Nephron progenitor cell (in vitro differentiated cells): Measurements from ENCODE around the gene RAP2C.

Source experiments
- DNase-seq: peaks from one replicate; pipeline ENCODE4 v3.0.0; 2021
- H3K27ac Mint-ChIP-seq: 2 replicates; pipeline ENCODE4 v1.8.0; 2021; ENCODE audit warnings: mild to moderate bottlenecking, moderate library complexity, mixed read lengths
- H3K27me3 Mint-ChIP-seq: 2 replicates; pipeline ENCODE4 v1.8.0; 2021; ENCODE audit warnings: mild to moderate bottlenecking, low read depth, mixed read lengths; ENCODE audit not compliant: poor library complexity
- H3K36me3 Mint-ChIP-seq: 2 replicates; pipeline ENCODE4 v1.8.0; 2021; ENCODE audit warnings: low read depth, mixed read lengths
- H3K4me1 Mint-ChIP-seq: 2 replicates; pipeline ENCODE4 v1.8.0; 2021; ENCODE audit warnings: mixed read lengths
- H3K4me3 Mint-ChIP-seq: 2 replicates; pipeline ENCODE4 v1.8.0; 2021; ENCODE audit warnings: mild to moderate bottlenecking, moderate library complexity, mixed read lengths
- H3K9me3 Mint-ChIP-seq: 2 replicates; pipeline ENCODE4 v1.8.0; 2021; ENCODE audit warnings: mild to moderate bottlenecking, moderate library complexity, mixed read lengths
- CTCF ChIP-seq: fragments of 200-600 bp; sonication (generic); IDR thresholded peaks from 2 replicates; pipeline ENCODE4 v1.5.0; 2021; ENCODE audit warnings: antibody characterized with exemption

Gene RAP2C

GRCh38 chrX:132181364-132181763, 37.9 kb downstream of the RAP2C start:
- Mint-ChIP-seq H3K27ac (no peak overlapping the region), H3K27me3 (no peaks in the 10 kb centered on the region), H3K4me3 (no peak overlapping the region), H3K9me3 (no peaks in the 10 kb centered on the region), H3K4me1 (peaks cover 4% of the 10 kb centered on the region), H3K36me3 (no peaks in the 10 kb centered on the region)
- no peak for TF ChIP-seq CTCF
- no peak for DNase-seq

- Mint-ChIP-seq H3K4me1 (peaks cover 4% of the 10 kb centered on the region), H3K27ac (no peak overlapping the region), H3K36me3 (no peaks in the 10 kb centered on the region), H3K4me3 (no peak overlapping the region), H3K27me3 (no peaks in the 10 kb centered on the region), H3K9me3 (no peaks in the 10 kb centered on the region)
- no peak for TF ChIP-seq CTCF
- no peak for DNase-seq
These were observed 38.3 kb downstream of the RAP2C start for GRCh38 chrX:132180929-132181328.

GRCh38 chrX:132173647-132174046, 45.6 kb downstream of the RAP2C start:
- peaks cover 7% of the 10 kb centered on the region for H3K4me1 Mint-ChIP-seq
- H3K4me3 Mint-ChIP-seq: no peak overlapping the region
- H3K36me3 Mint-ChIP-seq: no peaks in the 10 kb centered on the region
- no peaks in the 10 kb centered on the region for H3K27me3 Mint-ChIP-seq
- DNase-seq: no peak
- H3K9me3 Mint-ChIP-seq: no peaks in the 10 kb centered on the region
- TF ChIP-seq CTCF: no peak
- no peak overlapping the region for H3K27ac Mint-ChIP-seq

GRCh38 chrX:132171881-132172280, 47.4 kb downstream of the RAP2C start:
- peaks cover 3% of the 10 kb centered on the region for H3K9me3 Mint-ChIP-seq
- H3K4me1 Mint-ChIP-seq: peaks cover 7% of the 10 kb centered on the region
- H3K27ac Mint-ChIP-seq: no peak overlapping the region
- DNase-seq: no peak
- TF ChIP-seq CTCF: no peak
- no peak overlapping the region for H3K4me3 Mint-ChIP-seq
- peaks cover 2% of the 10 kb centered on the region for H3K36me3 Mint-ChIP-seq
- H3K27me3 Mint-ChIP-seq: peaks cover 2% of the 10 kb centered on the region

GRCh38 chrX:132171478-132171877, 47.8 kb downstream of the RAP2C start:
- Mint-ChIP-seq H3K9me3 (peaks cover 7% of the 10 kb centered on the region), H3K27ac (no peak overlapping the region), H3K4me1 (peaks cover 7% of the 10 kb centered on the region), H3K4me3 (no peak overlapping the region), H3K36me3 (peaks cover 6% of the 10 kb centered on the region), H3K27me3 (peaks cover 2% of the 10 kb centered on the region)
- no peak for TF ChIP-seq CTCF
- DNase-seq: no peak

GRCh38 chrX:132169554-132169953, 49.7 kb downstream of the RAP2C start:
- H3K27ac Mint-ChIP-seq: no peak overlapping the region
- peaks cover 7% of the 10 kb centered on the region for H3K4me1 Mint-ChIP-seq
- no peak for DNase-seq

More at GRCh38 chrX:132169554-132169953, 49.7 kb downstream of the RAP2C start:
- Mint-ChIP-seq H3K27me3 (peaks cover 2% of the 10 kb centered on the region), H3K9me3 (peaks cover 25% of the 10 kb centered on the region), H3K36me3 (peaks cover 15% of the 10 kb centered on the region), H3K4me3 (no peak overlapping the region)
- TF ChIP-seq CTCF: no peak
